GM19240 (cell line): ENCODE measurements around the gene GRIN2A.

Experiments used
- DNase-seq: peaks from one replicate; pipeline ENCODE4 v3.0.0; 2011; ENCODE audit warnings: low spot score; ENCODE audit not compliant: insufficient read length

The GRIN2A gene

GRCh38 chr16:9970244-9970643 lies 212.0 kb downstream of the GRIN2A start:
- DNase-seq, result no peak

- no peak for DNase-seq
These were observed 212.6 kb downstream of the GRIN2A start for GRCh38 chr16:9969580-9969979.

- DNase-seq, result no peak
These were observed 215.6 kb downstream of the GRIN2A start for GRCh38 chr16:9966569-9967157.

- no peak for DNase-seq
These were observed 217.1 kb downstream of the GRIN2A start for GRCh38 chr16:9965079-9965478.

GRCh38 chr16:9964426-9964825 lies 217.8 kb downstream of the GRIN2A start:
- no peak for DNase-seq

- DNase-seq, result no peak
These were observed 224.8 kb downstream of the GRIN2A start for GRCh38 chr16:9957433-9957832.

GRCh38 chr16:9957002-9957401 lies 225.2 kb downstream of the GRIN2A start:
- DNase-seq, result no peak

- no peak for DNase-seq
These were observed 226.6 kb downstream of the GRIN2A start for GRCh38 chr16:9955677-9956076.

GRCh38 chr16:9953908-9954570 lies 228.2 kb downstream of the GRIN2A start:
- DNase-seq, result no peak

- no peak for DNase-seq
These were observed 231.6 kb downstream of the GRIN2A start for GRCh38 chr16:9950658-9951057.

- no peak for DNase-seq
These were observed 232.8 kb downstream of the GRIN2A start for GRCh38 chr16:9949396-9949795.

- no peak for DNase-seq
These were observed 233.3 kb downstream of the GRIN2A start for GRCh38 chr16:9948933-9949332.

GRCh38 chr16:9946022-9946720 lies 236.1 kb downstream of the GRIN2A start:
- DNase-seq, result no peak

GRCh38 chr16:9943121-9943520 lies 239.1 kb downstream of the GRIN2A start:
- DNase-seq, result no peak

GRCh38 chr16:9941245-9941644 lies 241.0 kb downstream of the GRIN2A start:
- no peak for DNase-seq

- DNase-seq, result no peak
These were observed 247.3 kb downstream of the GRIN2A start for GRCh38 chr16:9934723-9935508.

GRCh38 chr16:9932919-9933653 lies 249.1 kb downstream of the GRIN2A start:
- no peak for DNase-seq

- DNase-seq, result no peak
These were observed 250.2 kb downstream of the GRIN2A start for GRCh38 chr16:9932000-9932399.

GRCh38 chr16:9929836-9930235 lies 252.4 kb downstream of the GRIN2A start:
- DNase-seq, result no peak

- DNase-seq, result no peak
These were observed 252.9 kb downstream of the GRIN2A start for GRCh38 chr16:9929313-9929712.

GRCh38 chr16:9922441-9922840 lies 259.8 kb downstream of the GRIN2A start:
- no peak for DNase-seq
